ENCODE data around the gene PMEPA1. TPM values are rescaled to one million over a fixed set of nuclear protein-coding genes. Genes with fewer than 3 reads are reported as not detected.

The PMEPA1 gene
- total RNA-seq, 4 donors from 2014 or later: 10.4 to 37.8 (median 17.4) TPM

- H3K4me1 ChIP-seq: peaks cover 51 to 96% (median 93%) of the 10 kb centered on the region in 4 donors
- H3K27ac ChIP-seq (replicated peaks in 1 of 4): peak overlapping the region; percentile 49 to 82 (median 78)
- no peaks in the 10 kb centered on the region for H3K27me3 ChIP-seq
- H3K4me3 ChIP-seq: no peak overlapping the region
- no peak for DNase-seq (ENCODE audit: extremely low spot score)
- H3K36me3 ChIP-seq: no peaks in the 10 kb centered on the region
- no peaks in the 10 kb centered on the region for H3K9me3 ChIP-seq
- 72% methylated on average over 20 of the region's 26 CpGs for WGBS
- TF ChIP-seq POLR2A (IDR thresholded peaks at IDR 0.05; ENCODE audit: low read depth): no peak
- TF ChIP-seq CTCF (IDR thresholded peaks at IDR 0.05): no peak
- TF ChIP-seq EP300 (IDR thresholded peaks at IDR 0.05): no peak
- no peak for TF ChIP-seq POLR2AphosphoS5 (IDR thresholded peaks at IDR 0.05)
- intact Hi-C loops (cut with DNase I): loop anchor here (10.0 kb wide), 1 partner anchor 61 kb away; no protein-coding TSS in a partner anchor
Observed at GRCh38 chr20:57683881-57684807, 25.7 kb downstream of the PMEPA1 start.

- Histone ChIP-seq H3K4me1 (peaks cover 43 to 91% (median 86%) of the 10 kb centered on the region in 4 donors), H3K9me3 (no peaks in the 10 kb centered on the region), H3K36me3 (no peaks in the 10 kb centered on the region), H3K4me3 (peak overlapping the region; percentile 8 to 33 (median 30)), H3K27ac (replicated peaks in 1 of 4) (peak overlapping the region; percentile 77 to 82 (median 80)), H3K27me3 (no peaks in the 10 kb centered on the region)
- intact Hi-C loops (cut with DNase I): loop anchor here (10.0 kb wide), 1 partner anchor 62 kb away; no protein-coding TSS in a partner anchor
- no peak for TF ChIP-seq POLR2AphosphoS5 (IDR thresholded peaks at IDR 0.05)
- no peak for TF ChIP-seq CTCF (IDR thresholded peaks at IDR 0.05)
- no peak for TF ChIP-seq EP300 (IDR thresholded peaks at IDR 0.05)
- TF ChIP-seq POLR2A (IDR thresholded peaks at IDR 0.05; ENCODE audit: low read depth): no peak
- 53% methylated on average over 7 of the region's 7 CpGs for WGBS
- DNase-seq (ENCODE audit: extremely low spot score): no peak
Observed at GRCh38 chr20:57683287-57683686, 26.5 kb downstream of the PMEPA1 start.

GRCh38 chr20:57682184-57683101, 27.4 kb downstream of the PMEPA1 start:
- Histone ChIP-seq H3K9me3 (no peaks in the 10 kb centered on the region), H3K27me3 (no peaks in the 10 kb centered on the region), H3K27ac (replicated peaks in 1 of 4) (peak overlapping the region; percentile 77 to 82 (median 80)), H3K4me1 (peaks cover 43 to 90% (median 78%) of the 10 kb centered on the region in 4 donors), H3K36me3 (no peaks in the 10 kb centered on the region), H3K4me3 (peak overlapping the region; percentile 8 to 33 (median 30))
- no peak for TF ChIP-seq POLR2A (IDR thresholded peaks at IDR 0.05; ENCODE audit: low read depth)
- no peak for TF ChIP-seq POLR2AphosphoS5 (IDR thresholded peaks at IDR 0.05)
- TF ChIP-seq CTCF (IDR thresholded peaks at IDR 0.05): no peak
- TF ChIP-seq EP300 (IDR thresholded peaks at IDR 0.05): no peak
- DNase-seq (ENCODE audit: extremely low spot score): no peak
- intact Hi-C loops (cut with DNase I): loop anchor here (10.0 kb wide), 1 partner anchor 62 kb away; no protein-coding TSS in a partner anchor
- WGBS: 55% methylated on average over 15 of the region's 28 CpGs

GRCh38 chr20:57680934-57681914, 28.6 kb downstream of the PMEPA1 start:
- Histone ChIP-seq H3K4me1 (peaks cover 41 to 90% (median 79%) of the 10 kb centered on the region in 4 donors), H3K9me3 (no peaks in the 10 kb centered on the region), H3K36me3 (no peaks in the 10 kb centered on the region), H3K27ac (replicated peaks in 1 of 4) (peak overlapping the region; percentile 77 to 82 (median 80)), H3K4me3 (no peak overlapping the region), H3K27me3 (no peaks in the 10 kb centered on the region)
- 84% methylated on average over 24 of the region's 24 CpGs for WGBS
- DNase-seq (ENCODE audit: extremely low spot score): no peak
- no peak for TF ChIP-seq POLR2AphosphoS5 (IDR thresholded peaks at IDR 0.05)
- TF ChIP-seq CTCF (IDR thresholded peaks at IDR 0.05): no peak
- TF ChIP-seq EP300 (IDR thresholded peaks at IDR 0.05): no peak
- no peak for TF ChIP-seq POLR2A (IDR thresholded peaks at IDR 0.05; ENCODE audit: low read depth)
- intact Hi-C loops (cut with DNase I): loop anchor here (10.0 kb wide), 1 partner anchor 64 kb away; no protein-coding TSS in a partner anchor
